Chondrocyte (in vitro differentiated cells): ENCODE results near the gene REC114. TPM values are rescaled to one million over a fixed set of nuclear protein-coding genes. Genes with fewer than 3 reads are reported as not detected.

ENCODE experiments used
- DNase-seq: peaks from one replicate; pipeline ENCODE4 v3.0.0; 2021; ENCODE audit warnings: mixed read lengths, low spot score
- H3K27ac Mint-ChIP-seq: one replicate; pipeline ENCODE4 v1.8.0; 2021; ENCODE audit warnings: mild to moderate bottlenecking, moderate library complexity, mixed read lengths; ENCODE audit not compliant: unreplicated experiment
- H3K27me3 Mint-ChIP-seq: 2 replicates; pipeline ENCODE4 v1.8.0; 2021; ENCODE audit warnings: low read depth, mixed read lengths
- H3K36me3 Mint-ChIP-seq: 2 replicates; pipeline ENCODE4 v1.8.0; 2021; ENCODE audit warnings: low read depth, mixed read lengths
- H3K4me1 Mint-ChIP-seq: 2 replicates; pipeline ENCODE4 v1.8.0; 2021; ENCODE audit warnings: low read depth, mild to moderate bottlenecking, mixed read lengths
- H3K4me3 Mint-ChIP-seq: one replicate; pipeline ENCODE4 v1.8.0; 2021; ENCODE audit warnings: mild to moderate bottlenecking, moderate library complexity, mixed read lengths; ENCODE audit not compliant: unreplicated experiment
- H3K9me3 Mint-ChIP-seq: 2 replicates; pipeline ENCODE4 v1.8.0; 2021; ENCODE audit warnings: low read depth, mixed read lengths
- total RNA-seq: library from RNA; stranded (reverse); gene quantifications from 3 replicates; pipeline ENCODE4 v1.2.1, GENCODE V29; 2021
- TF ChIP-seq, protein P1 (sequence below): fragments of 200-600 bp; sonication (generic); IDR thresholded peaks from 2 replicates; pipeline ENCODE4 v1.5.0; 2021; ENCODE audit warnings: antibody characterized with exemption, mild to moderate bottlenecking, moderate library complexity

The REC114 gene
- total RNA-seq, 1 donor from 2014 or later, result not detected

DNA sequence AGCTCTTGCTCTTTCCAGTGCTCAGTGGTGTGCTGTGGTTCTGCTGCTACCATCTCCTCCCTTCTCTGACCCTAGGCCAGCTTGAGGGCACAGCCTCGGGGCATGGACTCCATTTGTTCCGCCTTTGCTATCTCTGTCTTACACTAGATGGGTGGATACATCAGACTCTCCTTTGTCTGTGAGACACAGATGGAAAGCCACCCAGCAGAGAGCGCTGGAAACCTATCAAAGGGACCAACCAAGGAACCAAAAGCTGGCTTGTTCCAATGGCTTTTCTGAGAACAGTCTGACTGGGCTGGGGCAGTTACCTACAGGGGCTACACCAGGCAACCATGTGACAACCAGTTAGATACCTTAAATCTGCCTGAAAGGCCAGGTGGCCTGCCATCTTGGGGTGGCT lies 126.4 kb downstream of the REC114 start:
- Mint-ChIP-seq H3K4me3 (no peak overlapping the region), H3K36me3 (peaks cover 41% of the 10 kb centered on the region), H3K9me3 (no peaks in the 10 kb centered on the region), H3K27me3 (no peaks in the 10 kb centered on the region), H3K27ac (peak overlapping the region; percentile 4), H3K4me1 (peaks cover 15% of the 10 kb centered on the region)
- TF ChIP-seq, protein P1, sequence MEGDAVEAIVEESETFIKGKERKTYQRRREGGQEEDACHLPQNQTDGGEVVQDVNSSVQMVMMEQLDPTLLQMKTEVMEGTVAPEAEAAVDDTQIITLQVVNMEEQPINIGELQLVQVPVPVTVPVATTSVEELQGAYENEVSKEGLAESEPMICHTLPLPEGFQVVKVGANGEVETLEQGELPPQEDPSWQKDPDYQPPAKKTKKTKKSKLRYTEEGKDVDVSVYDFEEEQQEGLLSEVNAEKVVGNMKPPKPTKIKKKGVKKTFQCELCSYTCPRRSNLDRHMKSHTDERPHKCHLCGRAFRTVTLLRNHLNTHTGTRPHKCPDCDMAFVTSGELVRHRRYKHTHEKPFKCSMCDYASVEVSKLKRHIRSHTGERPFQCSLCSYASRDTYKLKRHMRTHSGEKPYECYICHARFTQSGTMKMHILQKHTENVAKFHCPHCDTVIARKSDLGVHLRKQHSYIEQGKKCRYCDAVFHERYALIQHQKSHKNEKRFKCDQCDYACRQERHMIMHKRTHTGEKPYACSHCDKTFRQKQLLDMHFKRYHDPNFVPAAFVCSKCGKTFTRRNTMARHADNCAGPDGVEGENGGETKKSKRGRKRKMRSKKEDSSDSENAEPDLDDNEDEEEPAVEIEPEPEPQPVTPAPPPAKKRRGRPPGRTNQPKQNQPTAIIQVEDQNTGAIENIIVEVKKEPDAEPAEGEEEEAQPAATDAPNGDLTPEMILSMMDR, result peak; percentile 14
- no peak for DNase-seq

DNA sequence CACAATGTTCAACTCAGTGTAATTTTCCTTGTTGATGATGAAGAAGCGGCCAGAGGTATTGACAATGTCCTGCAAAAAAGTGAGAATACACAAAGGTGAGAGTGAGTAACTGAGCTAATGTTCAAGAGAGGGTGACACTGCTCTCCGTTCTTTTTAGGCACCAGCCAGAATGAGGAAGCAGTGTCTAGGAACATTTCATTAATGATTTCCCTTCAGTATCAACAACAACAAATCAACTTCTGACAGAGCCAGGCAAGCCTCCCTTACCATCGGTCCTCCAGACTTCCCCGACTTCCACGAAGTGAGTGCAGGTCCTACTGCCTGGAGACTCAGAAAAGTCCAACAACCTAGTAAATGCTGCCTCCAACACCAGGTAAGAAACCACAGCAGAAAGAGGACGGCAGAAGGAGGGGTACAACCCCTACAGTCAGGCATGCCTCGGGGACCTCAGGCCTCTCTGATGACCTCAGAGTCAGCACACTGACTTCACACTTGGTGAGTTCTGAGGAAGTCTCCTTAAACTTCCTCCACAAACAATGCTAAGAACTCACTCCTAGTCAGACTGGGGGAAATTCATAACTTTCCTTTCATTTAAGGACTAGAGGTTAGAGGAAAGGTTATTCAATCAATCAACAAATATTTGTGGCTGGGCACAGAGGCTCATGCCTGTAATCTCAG lies 127.5 kb downstream of the REC114 start:
- H3K36me3 Mint-ChIP-seq, result peaks cover 41% of the 10 kb centered on the region
- no peak overlapping the region for H3K4me3 Mint-ChIP-seq
- H3K9me3 Mint-ChIP-seq, result no peaks in the 10 kb centered on the region
- DNase-seq, result no peak
- TF ChIP-seq, protein P1, result no peak
- no peak overlapping the region for H3K27ac Mint-ChIP-seq
- no peaks in the 10 kb centered on the region for H3K27me3 Mint-ChIP-seq
- H3K4me1 Mint-ChIP-seq, result peaks cover 4% of the 10 kb centered on the region

DNA sequence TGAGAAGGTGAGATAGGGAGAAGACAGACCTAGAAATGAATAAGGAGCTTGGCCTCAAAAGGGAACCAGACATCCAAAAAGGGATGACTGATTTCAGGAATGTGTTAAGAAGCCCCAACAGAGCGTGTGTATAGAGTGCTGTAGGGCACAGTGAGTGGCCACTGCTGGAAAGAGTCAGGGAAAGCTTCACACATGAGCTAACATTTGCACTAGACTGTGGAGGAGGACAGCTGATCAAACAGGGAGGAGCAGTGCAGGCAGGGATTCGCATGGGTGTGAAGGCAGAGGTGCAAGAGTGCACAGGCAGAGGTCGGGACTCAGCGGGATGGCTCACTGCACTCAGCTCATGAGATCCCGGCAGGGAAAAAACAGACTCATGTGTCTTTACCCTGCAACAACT lies 128.4 kb downstream of the REC114 start:
- no peaks in the 10 kb centered on the region for H3K9me3 Mint-ChIP-seq
- H3K27me3 Mint-ChIP-seq, result no peaks in the 10 kb centered on the region
- H3K4me3 Mint-ChIP-seq, result no peak overlapping the region
- DNase-seq, result no peak
- no peak overlapping the region for H3K27ac Mint-ChIP-seq
- H3K36me3 Mint-ChIP-seq, result peaks cover 46% of the 10 kb centered on the region
- peaks cover 5% of the 10 kb centered on the region for H3K4me1 Mint-ChIP-seq
- TF ChIP-seq, protein P1, result no peak

DNA sequence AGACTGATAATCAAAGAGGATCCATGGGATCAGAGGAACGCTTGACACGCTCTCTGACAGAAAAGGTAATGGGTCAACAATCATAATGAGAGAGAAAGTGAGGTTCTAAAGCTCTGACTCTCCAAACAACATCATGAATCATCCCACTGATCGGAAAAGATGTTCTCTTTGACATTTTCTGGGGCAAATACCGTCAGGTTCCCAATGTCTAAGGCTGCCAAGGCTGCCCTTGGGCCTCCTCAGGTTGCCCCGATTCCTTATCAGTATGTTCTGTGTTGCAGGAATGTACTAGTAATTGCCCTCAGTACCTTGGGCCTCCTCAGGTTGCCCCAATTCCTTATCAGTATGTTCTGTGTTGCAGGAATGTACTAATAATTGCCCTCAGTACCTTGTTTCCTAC lies 129.3 kb downstream of the REC114 start:
- Mint-ChIP-seq H3K27me3 (no peaks in the 10 kb centered on the region), H3K9me3 (no peaks in the 10 kb centered on the region), H3K4me3 (no peak overlapping the region), H3K4me1 (peaks cover 5% of the 10 kb centered on the region), H3K36me3 (peaks cover 45% of the 10 kb centered on the region), H3K27ac (no peak overlapping the region)
- TF ChIP-seq, protein P1, result no peak
- DNase-seq, result no peak

DNA sequence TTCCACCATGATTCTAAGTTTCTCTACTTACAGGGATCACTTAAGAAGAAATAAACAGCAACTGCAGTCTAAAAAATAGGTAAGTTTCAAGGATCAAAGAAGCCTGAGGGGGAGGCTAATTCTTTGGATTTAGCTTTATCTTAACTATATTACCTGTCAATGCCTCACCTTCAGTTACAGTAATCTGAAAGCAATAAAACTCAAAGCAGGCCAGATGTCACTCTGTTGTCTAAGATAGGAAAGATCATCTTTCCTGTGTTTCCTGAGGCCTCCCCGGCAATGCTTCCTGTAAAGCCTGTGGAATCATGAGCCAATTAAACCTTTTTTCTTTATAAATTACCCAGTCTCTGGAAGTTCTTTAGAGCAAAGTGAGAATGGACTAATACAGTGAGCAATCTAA lies 130.1 kb downstream of the REC114 start:
- peaks cover 5% of the 10 kb centered on the region for H3K4me1 Mint-ChIP-seq
- TF ChIP-seq, protein P1, result no peak
- H3K9me3 Mint-ChIP-seq, result no peaks in the 10 kb centered on the region
- DNase-seq, result no peak
- H3K27ac Mint-ChIP-seq, result no peak overlapping the region
- no peaks in the 10 kb centered on the region for H3K27me3 Mint-ChIP-seq
- H3K36me3 Mint-ChIP-seq, result peaks cover 44% of the 10 kb centered on the region
- no peak overlapping the region for H3K4me3 Mint-ChIP-seq
